Fibroblast of the conjunctiva (primary cell): ENCODE measurements around the gene CUL4B.
"Not testable (repeated sequence)": the region's sequence is repeated elsewhere in the genome, so short reads cannot be mapped to it uniquely, and the experiment has no call there.

Experiments
- DNase-seq: peaks from one replicate; pipeline ENCODE4 v3.0.0-alpha.2; 2010; ENCODE audit warnings: low read depth

Gene CUL4B

GRCh38 chrX:120522820-120523219 lies 37.9 kb downstream of the CUL4B start:
- DNase-seq: no peak

GRCh38 chrX:120517936-120518335 lies 42.8 kb downstream of the CUL4B start:
- DNase-seq: peak; percentile 45

GRCh38 chrX:120514236-120514635 lies 46.5 kb downstream of the CUL4B start:
- DNase-seq: peak; percentile 1

DNA sequence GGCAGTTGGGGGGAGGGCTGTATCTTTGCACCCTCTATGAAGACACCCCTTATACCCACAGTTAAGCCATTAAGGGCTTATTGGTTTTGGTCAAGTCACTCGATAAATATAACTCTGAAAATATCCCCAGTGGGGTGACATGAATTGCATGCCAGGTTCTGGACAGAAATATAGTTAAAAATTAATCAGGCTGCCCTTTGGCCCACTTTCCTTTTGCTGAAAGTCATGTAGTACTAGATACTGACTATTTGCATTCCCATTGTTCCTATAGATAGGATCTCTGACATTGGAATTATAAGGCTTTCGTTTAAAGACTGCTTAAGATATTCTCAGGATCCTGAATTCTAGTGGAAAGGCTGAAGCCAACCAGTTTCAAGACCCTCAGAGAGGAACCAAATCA lies 48.1 kb downstream of the CUL4B start:
- no peak for DNase-seq

DNA sequence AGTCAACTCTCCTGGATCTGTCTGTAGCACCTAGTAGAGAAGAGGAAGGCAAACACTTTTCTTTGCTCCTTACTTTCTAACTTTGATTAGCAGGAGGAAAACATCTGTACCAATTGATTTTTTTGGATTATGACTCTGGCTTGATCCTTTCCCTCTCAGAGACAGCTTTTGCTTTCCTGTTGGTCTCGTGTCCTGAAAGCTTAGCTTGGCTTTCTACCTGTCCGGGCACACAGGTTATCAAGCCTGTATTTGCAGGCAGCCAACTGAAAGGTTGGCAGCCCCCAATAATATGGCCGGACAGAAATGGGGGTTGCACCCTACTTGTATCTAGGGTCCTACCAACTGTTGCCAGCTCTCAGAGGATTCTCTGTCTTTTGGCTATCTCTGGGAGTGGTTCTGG lies 48.5 kb downstream of the CUL4B start:
- DNase-seq: no peak

DNA sequence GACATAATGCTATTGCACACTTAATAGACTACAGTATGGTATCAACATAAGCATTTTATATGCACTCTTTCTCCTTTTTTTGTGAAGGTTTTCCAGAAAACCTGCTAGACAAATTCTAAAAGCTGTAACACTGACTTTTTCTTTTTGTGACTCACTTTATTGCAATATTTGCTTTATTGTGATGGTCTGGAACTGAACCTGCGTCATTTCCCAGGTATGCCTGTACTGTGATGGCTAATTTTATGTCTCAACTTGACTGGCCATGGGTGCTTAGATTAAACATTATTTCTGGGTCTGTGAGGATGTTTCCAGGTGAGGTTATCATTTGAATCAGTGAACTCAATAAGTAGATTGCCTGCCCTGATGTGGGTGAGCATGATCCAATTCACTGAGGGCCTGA lies 56.2 kb downstream of the CUL4B start:
- no peak for DNase-seq

GRCh38 chrX:120499301-120500072 lies 61.3 kb downstream of the CUL4B start:
- DNase-seq: no peak

DNA sequence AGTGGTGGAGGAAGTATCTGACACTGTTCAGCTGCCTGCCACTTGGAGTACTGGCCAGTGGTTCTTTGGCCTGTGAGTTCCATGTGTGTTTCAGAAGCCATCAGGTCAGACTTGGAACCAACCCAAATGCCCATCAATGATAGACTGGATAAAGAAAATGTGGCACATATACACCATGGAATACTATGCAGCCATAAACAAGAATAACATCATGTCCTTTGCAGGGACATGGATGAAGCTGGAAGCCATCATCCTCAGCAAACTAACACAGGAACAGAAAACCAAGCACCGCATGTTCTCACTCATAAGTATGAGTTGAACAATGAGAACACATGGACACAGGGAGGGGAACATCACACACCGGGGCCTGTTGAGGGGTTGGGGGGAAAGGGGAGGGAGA lies 70.6 kb downstream of the CUL4B start:
- not testable (repeated sequence) for DNase-seq

DNA sequence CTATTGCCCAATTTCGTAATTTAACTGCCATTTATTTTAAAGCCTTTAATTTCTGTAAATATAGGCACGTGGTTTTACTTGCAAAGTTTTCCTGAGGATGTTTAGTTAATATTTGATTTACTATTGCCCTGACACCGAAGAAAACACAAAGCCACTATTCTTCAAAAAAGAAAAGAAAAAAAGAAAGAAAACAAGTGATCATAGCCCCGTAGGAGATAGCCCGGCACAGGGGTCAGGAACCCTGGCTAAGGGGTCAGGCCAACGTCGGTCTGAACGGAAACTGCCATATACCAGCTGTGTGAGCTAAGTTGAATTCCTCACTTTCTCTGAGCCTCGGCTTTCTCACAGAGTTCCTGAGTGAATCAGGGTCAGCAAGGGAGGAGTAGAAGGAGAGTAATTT lies 74.0 kb downstream of the CUL4B start:
- DNase-seq: no peak

- peak; percentile 81 for DNase-seq
These were observed 74.9 kb downstream of the CUL4B start for GRCh38 chrX:120485638-120486520.

- DNase-seq: no peak
These were observed 75.5 kb downstream of the CUL4B start for GRCh38 chrX:120485315-120485637.

- no peak for DNase-seq
These were observed 83.3 kb downstream of the CUL4B start for GRCh38 chrX:120477453-120477852.

- no peak for DNase-seq
These were observed 84.0 kb downstream of the CUL4B start for GRCh38 chrX:120476714-120477113.

- DNase-seq: not testable (repeated sequence)
These were observed 85.3 kb downstream of the CUL4B start for GRCh38 chrX:120475447-120475846.
